IPS DF 6.9 (cell line): ENCODE results near the gene VPS13A.
"Not testable (repeated sequence)": the region's sequence is repeated elsewhere in the genome, so short reads cannot be mapped to it uniquely, and the experiment has no call there.

Experiments used
- DNase-seq: peaks from one replicate; pipeline ENCODE4 v3.0.0-alpha.2; 2013; ENCODE audit warnings: low read depth, low spot score
- H3K27ac ChIP-seq: one replicate; pipeline ENCODE4 v1.5.1; 2013; ENCODE audit warnings: low read length, control low read depth
- H3K27me3 ChIP-seq: 2 replicates; pipeline ENCODE4 v1.6.1; 2013; ENCODE audit warnings: mild to moderate bottlenecking, low read length; ENCODE audit not compliant: control insufficient read depth, insufficient read depth
- H3K36me3 ChIP-seq: 2 replicates; pipeline ENCODE4 v1.6.1; 2013; ENCODE audit warnings: low read length; ENCODE audit not compliant: control insufficient read depth, insufficient read depth
- H3K4me1 ChIP-seq: 2 replicates; pipeline ENCODE4 v1.6.1; 2013; ENCODE audit warnings: low read length; ENCODE audit not compliant: control insufficient read depth, insufficient read depth
- H3K4me3 ChIP-seq: 2 replicates; pipeline ENCODE4 v1.5.1; 2013; ENCODE audit warnings: mild to moderate bottlenecking, low read length
- H3K9me3 ChIP-seq: 2 replicates; pipeline ENCODE4 v1.6.1; 2013; ENCODE audit warnings: low read length, inconsistent platforms; ENCODE audit not compliant: control insufficient read depth, insufficient read depth
- WGBS: extraction: QIAGEN DNeasy Blood & Tissue Kit; methylation state at CpG from one replicate; pipeline ENCODE4 v1.1.7; 2013; ENCODE audit warnings: mixed read lengths, missing lambda C conversion rate; ENCODE audit not compliant: insufficient read length, insufficient coverage; 5-methylcytosine and 5-hydroxymethylcytosine counted together

Gene VPS13A

DNA sequence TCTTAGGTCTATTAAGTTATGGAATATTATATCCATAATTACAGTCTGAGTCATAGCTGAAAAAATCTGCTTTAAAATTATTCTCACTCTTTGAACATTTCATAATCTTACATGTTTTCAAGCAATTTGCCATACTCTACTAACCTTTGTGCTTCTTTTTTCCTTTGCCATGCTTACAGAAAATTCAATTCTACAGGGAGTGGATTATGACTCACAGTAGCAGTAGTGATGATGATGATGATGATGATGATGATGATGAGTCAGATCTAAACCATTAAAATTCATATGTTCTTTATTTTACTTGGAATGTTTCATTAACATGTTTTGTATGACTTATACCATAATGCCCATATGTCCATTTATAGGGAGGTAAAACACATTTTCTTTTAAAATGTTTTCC is 207.1 kb downstream of the VPS13A start:
- Histone ChIP-seq H3K36me3 (no peaks in the 10 kb centered on the region), H3K4me1 (no peaks in the 10 kb centered on the region), H3K27ac (no peak overlapping the region), H3K27me3 (no peaks in the 10 kb centered on the region), H3K4me3 (no peak overlapping the region), H3K9me3 (no peaks in the 10 kb centered on the region)
- DNase-seq = no peak

DNA sequence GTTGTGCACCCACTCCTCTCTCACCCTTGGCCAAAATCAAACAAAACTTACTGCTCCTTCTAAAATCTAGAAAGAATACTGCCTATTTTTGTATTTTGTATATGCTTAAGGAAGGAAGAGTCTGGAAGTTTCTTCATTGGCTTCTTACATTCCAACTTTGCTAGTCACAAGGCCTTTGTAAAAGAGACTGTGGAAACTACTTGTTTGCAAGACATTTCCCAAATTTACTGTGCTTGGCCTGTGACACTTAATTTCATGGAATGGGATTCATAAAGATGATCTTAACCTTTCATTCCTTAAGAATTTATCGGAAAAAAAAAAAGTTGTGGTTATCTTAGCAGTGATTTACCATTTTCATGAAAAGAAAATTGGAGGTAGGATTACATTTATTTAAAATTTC is 208.9 kb downstream of the VPS13A start:
- no peaks in the 10 kb centered on the region for H3K27me3 ChIP-seq
- WGBS = no CpG with 5 or more reads among the region's 1 CpG
- H3K27ac ChIP-seq = no peak overlapping the region
- no peaks in the 10 kb centered on the region for H3K36me3 ChIP-seq
- H3K4me3 ChIP-seq = no peak overlapping the region
- DNase-seq = no peak
- H3K9me3 ChIP-seq = no peaks in the 10 kb centered on the region
- H3K4me1 ChIP-seq = no peaks in the 10 kb centered on the region

DNA sequence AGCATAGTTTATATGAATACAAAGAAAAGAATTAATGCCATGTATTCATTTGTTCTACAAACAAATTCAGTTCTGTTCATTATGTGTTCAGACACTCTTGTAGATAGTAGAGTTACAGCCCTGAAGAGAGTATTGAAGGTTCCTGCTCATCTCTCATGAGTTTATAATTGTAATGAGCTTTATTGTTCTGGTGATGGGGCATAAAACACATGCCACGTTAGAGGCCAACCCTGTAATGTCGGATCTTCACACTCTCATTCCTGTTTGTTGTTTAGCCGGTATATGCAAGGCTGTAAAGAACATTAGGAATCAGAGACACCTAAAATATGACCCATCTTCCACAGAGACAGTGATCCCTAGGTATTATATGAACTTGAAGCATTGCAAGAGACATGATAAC is 214.5 kb downstream of the VPS13A start:
- H3K4me3 ChIP-seq = no peak overlapping the region
- WGBS = no CpG with 5 or more reads among the region's 3 CpGs
- H3K9me3 ChIP-seq = no peaks in the 10 kb centered on the region
- H3K36me3 ChIP-seq = no peaks in the 10 kb centered on the region
- no peak overlapping the region for H3K27ac ChIP-seq
- DNase-seq = no peak
- no peaks in the 10 kb centered on the region for H3K4me1 ChIP-seq
- no peaks in the 10 kb centered on the region for H3K27me3 ChIP-seq

DNA sequence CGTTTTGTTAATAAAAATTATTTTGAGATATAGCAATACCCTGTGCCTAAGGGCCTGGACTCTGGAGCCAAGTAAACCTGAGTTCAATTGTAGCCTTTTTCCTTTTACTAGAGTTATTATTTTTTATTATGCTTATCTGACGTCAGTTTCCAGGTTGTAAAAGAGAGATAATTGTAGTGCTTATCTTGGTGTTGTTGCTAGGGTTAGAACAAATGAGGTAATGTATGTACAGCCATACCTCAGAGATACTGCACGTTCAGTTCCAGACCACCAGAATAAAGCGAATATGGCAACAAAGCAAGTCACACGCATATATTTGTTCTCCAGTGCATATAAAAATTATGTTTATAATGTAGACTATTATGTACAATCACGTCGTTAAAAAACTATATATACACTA is 215.0 kb downstream of the VPS13A start:
- no peaks in the 10 kb centered on the region for H3K9me3 ChIP-seq
- no peak overlapping the region for H3K27ac ChIP-seq
- no peaks in the 10 kb centered on the region for H3K4me1 ChIP-seq
- H3K4me3 ChIP-seq = no peak overlapping the region
- no CpG with 5 or more reads among the region's 7 CpGs for WGBS
- no peaks in the 10 kb centered on the region for H3K36me3 ChIP-seq
- no peak for DNase-seq
- no peaks in the 10 kb centered on the region for H3K27me3 ChIP-seq

DNA sequence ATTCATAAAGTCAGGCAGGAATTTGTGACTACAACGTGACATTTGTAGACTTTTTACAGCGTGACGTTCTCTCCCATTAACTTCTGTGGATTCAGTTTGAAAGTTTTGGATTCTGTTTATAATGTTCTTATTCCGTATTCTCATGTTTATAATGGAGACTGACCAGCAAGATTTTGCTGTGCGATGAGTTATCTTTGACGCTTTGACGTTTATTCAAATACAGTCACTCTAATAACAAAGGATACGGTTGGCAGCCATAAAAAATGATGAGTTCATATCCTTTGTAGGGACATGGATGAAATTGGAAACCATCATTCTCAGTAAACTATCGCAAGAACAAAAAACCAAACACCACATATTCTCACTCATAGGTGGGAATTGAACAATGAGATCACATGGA is 221.2 kb downstream of the VPS13A start:
- H3K4me3 ChIP-seq, H3K9me3 ChIP-seq, H3K4me1 ChIP-seq, H3K27me3 ChIP-seq, DNase-seq, H3K36me3 ChIP-seq, H3K27ac ChIP-seq: not testable (repeated sequence)
- no CpG with 5 or more reads among the region's 9 CpGs for WGBS

DNA sequence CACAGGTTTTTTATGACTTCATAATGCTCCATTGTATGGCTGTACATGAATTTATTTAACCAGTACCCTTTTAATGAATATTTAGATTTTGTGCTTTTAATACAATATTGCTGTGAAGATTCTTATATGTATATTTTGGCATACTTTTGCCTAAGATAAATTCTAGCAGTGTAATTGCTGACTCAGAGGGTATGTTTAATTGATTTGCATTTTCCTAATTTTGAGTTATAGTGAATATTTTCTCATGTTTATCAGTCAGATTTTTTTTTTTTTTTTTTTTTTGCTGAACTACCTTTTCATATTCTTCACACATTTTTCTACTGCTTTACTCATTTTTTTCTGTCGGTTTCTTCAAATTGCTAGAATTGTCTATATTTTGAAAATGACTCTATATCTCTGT is 222.6 kb downstream of the VPS13A start:
- Histone ChIP-seq H3K4me1 (no peaks in the 10 kb centered on the region), H3K9me3 (no peaks in the 10 kb centered on the region), H3K36me3 (no peaks in the 10 kb centered on the region), H3K27ac (no peak overlapping the region), H3K4me3 (no peak overlapping the region), H3K27me3 (no peaks in the 10 kb centered on the region)
- WGBS = no CpG with 5 or more reads among the region's 1 CpG
- DNase-seq = no peak

DNA sequence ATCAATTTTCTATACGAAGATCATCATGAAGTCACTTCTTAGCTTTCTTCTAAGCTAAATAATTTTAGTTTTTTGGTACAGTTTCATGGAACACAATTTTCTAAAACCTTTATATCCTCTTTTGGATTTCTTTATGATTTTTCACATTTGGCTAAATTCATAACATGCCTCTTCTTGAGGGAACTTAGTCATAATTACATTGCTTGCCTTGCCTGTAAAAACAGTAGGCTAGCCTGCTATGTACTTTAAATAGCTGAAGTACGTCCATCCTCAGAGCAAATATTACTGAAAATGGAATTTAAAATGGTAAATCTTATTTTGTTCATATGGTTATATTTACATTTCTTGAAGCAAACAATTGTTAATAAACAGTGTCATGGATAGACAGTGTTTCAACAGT is 225.0 kb downstream of the VPS13A start:
- WGBS = no CpG with 5 or more reads among the region's 2 CpGs
- Histone ChIP-seq H3K9me3 (no peaks in the 10 kb centered on the region), H3K4me3 (no peak overlapping the region), H3K4me1 (no peaks in the 10 kb centered on the region), H3K27ac (no peak overlapping the region), H3K27me3 (no peaks in the 10 kb centered on the region), H3K36me3 (no peaks in the 10 kb centered on the region)
- DNase-seq = no peak

DNA sequence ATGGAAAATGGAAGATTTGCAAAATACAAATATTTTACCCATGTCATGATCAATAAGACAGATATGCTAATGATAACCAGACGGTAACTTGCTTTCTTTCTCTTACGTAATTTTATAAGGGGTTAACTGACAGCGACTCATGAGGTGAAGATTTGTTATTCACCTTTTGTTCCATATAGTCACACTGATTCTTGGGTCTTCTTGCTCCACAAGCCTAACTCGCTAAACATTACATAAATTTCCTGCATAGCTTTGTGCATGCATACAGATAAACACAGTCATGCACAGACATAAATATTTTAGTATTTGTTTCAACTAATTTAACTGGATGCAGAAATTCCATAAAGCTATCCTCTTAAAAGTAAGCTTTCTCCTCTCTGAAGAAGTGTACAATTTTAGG is 225.9 kb downstream of the VPS13A start:
- no peak for DNase-seq
- H3K27ac ChIP-seq = no peak overlapping the region
- peaks cover 4% of the 10 kb centered on the region; the same call in 1 of the 2 replicates for H3K36me3 ChIP-seq
- no CpG with 5 or more reads among the region's 4 CpGs for WGBS
- H3K4me1 ChIP-seq = no peaks in the 10 kb centered on the region
- peaks cover 3% of the 10 kb centered on the region; the same call in 1 of the 2 replicates for H3K9me3 ChIP-seq
- H3K4me3 ChIP-seq = no peak overlapping the region
- H3K27me3 ChIP-seq = no peaks in the 10 kb centered on the region

DNA sequence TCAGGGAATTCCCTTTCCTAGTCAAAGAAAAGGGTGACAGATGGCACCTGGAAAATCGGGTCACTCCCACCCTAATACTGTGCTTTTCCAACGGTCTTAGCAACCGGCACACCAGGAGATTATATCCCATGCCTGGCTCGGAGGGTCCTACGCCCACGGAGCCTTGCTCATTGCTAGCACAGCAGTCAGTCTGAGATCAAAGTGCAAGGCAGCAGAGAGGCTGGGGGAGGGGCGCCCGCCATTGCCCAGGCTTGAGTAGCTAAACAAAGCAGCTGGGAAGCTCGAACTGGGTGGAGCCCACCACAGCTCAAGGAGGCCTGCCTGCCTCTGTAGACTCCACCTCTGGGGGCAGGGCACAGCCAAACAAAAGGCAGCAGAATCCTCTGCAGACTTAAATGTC is 231.2 kb downstream of the VPS13A start:
- H3K27me3 ChIP-seq, DNase-seq, H3K36me3 ChIP-seq, H3K9me3 ChIP-seq, H3K4me1 ChIP-seq, H3K27ac ChIP-seq, H3K4me3 ChIP-seq: not testable (repeated sequence)
- WGBS = no CpG with 5 or more reads among the region's 9 CpGs

DNA sequence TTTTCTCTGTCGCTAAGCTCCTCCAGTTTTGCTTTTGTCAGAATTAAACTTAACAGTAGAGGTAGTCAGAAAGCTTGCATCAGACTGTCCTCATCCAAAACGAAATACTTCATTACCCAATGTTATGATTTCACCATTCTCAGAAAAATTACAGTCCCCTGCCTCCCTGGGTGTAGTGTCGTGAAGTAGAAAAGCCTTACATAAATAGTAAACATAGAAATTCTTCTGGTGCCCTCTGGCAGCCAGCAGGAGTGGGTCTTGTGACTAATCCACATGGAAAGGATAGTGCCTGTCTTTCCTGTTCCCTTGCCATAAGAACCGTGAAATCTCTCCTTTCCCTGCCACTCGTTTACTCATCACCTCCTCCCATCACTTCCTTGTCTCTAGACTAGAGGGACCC is 240.2 kb downstream of the VPS13A start:
- Histone ChIP-seq H3K27me3 (no peaks in the 10 kb centered on the region), H3K27ac (no peak overlapping the region), H3K36me3 (no peaks in the 10 kb centered on the region), H3K4me3 (no peak overlapping the region), H3K4me1 (no peaks in the 10 kb centered on the region), H3K9me3 (no peaks in the 10 kb centered on the region)
- no peak for DNase-seq
- WGBS = no CpG with 5 or more reads among the region's 5 CpGs

DNA sequence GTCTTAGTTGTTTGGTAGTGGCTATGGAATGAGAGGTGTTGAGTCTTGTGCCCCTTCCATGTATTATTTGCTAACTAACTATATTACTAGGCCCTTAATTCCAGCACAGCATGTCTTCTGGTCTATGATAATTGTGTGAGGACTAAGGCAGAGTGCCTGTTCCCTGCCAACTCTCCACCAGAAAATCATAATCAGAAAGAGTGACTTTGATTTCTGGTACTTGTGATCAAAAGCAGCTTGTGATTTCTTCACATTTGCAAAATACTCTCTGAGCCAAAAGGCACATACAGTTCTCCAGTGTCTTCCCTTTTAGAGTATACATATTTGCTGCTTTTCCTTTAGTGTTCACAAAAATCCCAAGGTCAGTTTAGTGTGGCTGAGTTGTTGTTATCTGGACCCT is 240.9 kb downstream of the VPS13A start:
- Histone ChIP-seq H3K27ac (no peak overlapping the region), H3K4me3 (no peak overlapping the region), H3K4me1 (no peaks in the 10 kb centered on the region), H3K36me3 (no peaks in the 10 kb centered on the region), H3K27me3 (no peaks in the 10 kb centered on the region), H3K9me3 (no peaks in the 10 kb centered on the region)
- no peak for DNase-seq
